ENCODE results near the gene FGF3. TPM values are rescaled to one million over a fixed set of nuclear protein-coding genes. Genes with fewer than 3 reads are reported as not detected.

The FGF3 gene
- polyA plus RNA-seq, 1 donor from 2014 or later, result 3.7 TPM

DNA sequence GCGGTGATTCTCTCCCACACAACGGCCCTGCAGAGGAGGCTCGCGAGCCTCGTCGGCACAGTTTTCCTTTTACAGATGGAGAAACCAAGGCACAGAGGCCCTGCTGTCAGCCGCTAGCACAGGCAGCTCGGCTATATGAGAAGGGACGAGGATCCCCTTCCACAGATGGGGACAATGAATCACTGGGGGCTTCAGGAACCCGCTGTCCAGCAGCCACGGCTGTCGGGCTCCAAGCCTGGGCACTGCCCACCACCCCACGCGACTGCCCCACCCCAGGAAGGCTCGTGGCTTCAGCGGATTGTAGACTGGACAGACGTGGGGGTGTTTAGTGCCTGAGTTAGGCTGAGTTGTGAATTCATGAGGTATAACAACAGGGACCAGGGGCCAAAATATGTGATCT is 17.2 kb upstream of the FGF3 start:
- H3K4me2 ChIP-seq (ENCODE audit: low read length), result no peak overlapping the region
- H3K9ac ChIP-seq (ENCODE audit: low read length), result no peak overlapping the region
- TF ChIP-seq, protein P1, sequence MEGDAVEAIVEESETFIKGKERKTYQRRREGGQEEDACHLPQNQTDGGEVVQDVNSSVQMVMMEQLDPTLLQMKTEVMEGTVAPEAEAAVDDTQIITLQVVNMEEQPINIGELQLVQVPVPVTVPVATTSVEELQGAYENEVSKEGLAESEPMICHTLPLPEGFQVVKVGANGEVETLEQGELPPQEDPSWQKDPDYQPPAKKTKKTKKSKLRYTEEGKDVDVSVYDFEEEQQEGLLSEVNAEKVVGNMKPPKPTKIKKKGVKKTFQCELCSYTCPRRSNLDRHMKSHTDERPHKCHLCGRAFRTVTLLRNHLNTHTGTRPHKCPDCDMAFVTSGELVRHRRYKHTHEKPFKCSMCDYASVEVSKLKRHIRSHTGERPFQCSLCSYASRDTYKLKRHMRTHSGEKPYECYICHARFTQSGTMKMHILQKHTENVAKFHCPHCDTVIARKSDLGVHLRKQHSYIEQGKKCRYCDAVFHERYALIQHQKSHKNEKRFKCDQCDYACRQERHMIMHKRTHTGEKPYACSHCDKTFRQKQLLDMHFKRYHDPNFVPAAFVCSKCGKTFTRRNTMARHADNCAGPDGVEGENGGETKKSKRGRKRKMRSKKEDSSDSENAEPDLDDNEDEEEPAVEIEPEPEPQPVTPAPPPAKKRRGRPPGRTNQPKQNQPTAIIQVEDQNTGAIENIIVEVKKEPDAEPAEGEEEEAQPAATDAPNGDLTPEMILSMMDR (IDR thresholded peaks at IDR 0.05; ENCODE audit: poor library complexity, severe bottlenecking), result no peak
- no peak for TF ChIP-seq POLR2AphosphoS5 (IDR thresholded peaks at IDR 0.05)
- TF ChIP-seq SMC3 (conservative IDR thresholded peaks at IDR 0.05; ENCODE audit: poor library complexity), result no peak
- TF ChIP-seq RAD21 (conservative IDR thresholded peaks at IDR 0.05), result no peak
- TF ChIP-seq EP300 (conservative IDR thresholded peaks at IDR 0.05; ENCODE audit: poor library complexity, severe bottlenecking), result no peak
- TF ChIP-seq, protein P2, sequence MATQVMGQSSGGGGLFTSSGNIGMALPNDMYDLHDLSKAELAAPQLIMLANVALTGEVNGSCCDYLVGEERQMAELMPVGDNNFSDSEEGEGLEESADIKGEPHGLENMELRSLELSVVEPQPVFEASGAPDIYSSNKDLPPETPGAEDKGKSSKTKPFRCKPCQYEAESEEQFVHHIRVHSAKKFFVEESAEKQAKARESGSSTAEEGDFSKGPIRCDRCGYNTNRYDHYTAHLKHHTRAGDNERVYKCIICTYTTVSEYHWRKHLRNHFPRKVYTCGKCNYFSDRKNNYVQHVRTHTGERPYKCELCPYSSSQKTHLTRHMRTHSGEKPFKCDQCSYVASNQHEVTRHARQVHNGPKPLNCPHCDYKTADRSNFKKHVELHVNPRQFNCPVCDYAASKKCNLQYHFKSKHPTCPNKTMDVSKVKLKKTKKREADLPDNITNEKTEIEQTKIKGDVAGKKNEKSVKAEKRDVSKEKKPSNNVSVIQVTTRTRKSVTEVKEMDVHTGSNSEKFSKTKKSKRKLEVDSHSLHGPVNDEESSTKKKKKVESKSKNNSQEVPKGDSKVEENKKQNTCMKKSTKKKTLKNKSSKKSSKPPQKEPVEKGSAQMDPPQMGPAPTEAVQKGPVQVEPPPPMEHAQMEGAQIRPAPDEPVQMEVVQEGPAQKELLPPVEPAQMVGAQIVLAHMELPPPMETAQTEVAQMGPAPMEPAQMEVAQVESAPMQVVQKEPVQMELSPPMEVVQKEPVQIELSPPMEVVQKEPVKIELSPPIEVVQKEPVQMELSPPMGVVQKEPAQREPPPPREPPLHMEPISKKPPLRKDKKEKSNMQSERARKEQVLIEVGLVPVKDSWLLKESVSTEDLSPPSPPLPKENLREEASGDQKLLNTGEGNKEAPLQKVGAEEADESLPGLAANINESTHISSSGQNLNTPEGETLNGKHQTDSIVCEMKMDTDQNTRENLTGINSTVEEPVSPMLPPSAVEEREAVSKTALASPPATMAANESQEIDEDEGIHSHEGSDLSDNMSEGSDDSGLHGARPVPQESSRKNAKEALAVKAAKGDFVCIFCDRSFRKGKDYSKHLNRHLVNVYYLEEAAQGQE (IDR thresholded peaks at IDR 0.05; ENCODE audit: borderline replicate concordance), result no peak
- no peak for TF ChIP-seq EZH2 (IDR thresholded peaks at IDR 0.05; ENCODE audit: borderline replicate concordance, insufficient read depth, low read length, poor library complexity, severe bottlenecking)
- H3K79me2 ChIP-seq (replicated peaks; ENCODE audit: insufficient read depth, low read length), result no peaks in the 10 kb centered on the region
- no peak overlapping the region for H3K4me3 ChIP-seq (ENCODE audit: low read length)
- H3K36me3 ChIP-seq (ENCODE audit: insufficient read depth, low read length), result no peaks in the 10 kb centered on the region
- H3K9me2 ChIP-seq (ENCODE audit: insufficient read depth, low read length), result no peaks in the 10 kb centered on the region
- no peaks in the 10 kb centered on the region for H3K9me3 ChIP-seq (ENCODE audit: low read length)
- no peaks in the 10 kb centered on the region for H3F3A ChIP-seq (ENCODE audit: insufficient read depth, low read length, poor library complexity, severe bottlenecking)
- no peaks in the 10 kb centered on the region for H4K20me1 ChIP-seq (ENCODE audit: insufficient read depth)
- H3K27me3 ChIP-seq (ENCODE audit: insufficient read depth, low read depth, low read length), result no peaks in the 10 kb centered on the region
- H2AFZ ChIP-seq (ENCODE audit: low read depth, low read length), result no peak overlapping the region
- H3K27ac ChIP-seq (ENCODE audit: low read length), result no peak overlapping the region

DNA sequence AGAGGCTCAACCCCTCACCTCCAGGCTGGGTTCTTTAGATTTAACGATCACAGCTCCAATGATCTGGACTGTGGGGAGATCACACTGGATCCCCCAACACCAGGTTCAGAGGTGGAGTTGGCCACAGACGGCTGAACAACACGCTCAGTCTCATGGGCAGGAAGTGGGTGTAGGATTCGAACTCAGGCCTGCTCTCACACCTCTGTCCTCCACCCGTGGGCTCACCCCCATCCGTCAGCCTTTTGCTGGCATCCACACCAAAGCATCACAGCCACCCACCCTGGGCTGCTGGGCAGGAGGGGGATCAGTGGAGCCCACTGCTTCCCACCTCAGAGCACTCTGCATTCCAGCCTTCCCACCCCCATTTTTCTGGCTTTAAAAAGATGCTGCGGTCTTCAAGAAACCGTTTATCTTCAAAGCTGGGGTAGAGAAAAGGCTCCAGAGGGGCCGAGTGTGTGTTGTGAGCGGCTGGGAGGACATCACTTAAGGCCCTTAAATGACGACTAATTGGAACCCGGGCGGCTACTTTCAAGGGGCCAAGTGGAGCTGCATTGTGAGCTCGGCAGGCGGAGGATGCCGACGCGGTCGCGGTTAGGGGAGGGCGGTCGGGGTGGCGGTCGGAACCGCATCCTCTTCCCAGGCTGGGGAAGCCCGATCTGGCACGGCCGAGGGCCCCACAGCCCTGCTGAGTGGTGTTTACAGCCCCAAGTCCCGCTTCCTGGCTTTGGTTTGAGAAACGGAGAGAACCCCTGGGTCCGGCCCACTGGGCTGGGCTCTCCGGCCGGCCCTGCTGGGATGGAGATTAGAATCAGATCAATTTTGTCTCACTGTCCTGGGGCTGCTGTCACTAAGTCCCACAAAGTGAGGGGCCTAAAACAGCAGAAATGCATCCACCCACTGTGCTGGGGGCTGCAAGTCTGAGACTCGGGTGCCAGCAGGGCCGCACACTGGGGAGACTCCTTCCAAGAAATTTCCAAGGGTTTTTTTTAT is 15.9 kb upstream of the FGF3 start:
- H2AFZ ChIP-seq (ENCODE audit: low read depth, low read length), result no peak overlapping the region
- H3K9me3 ChIP-seq (ENCODE audit: low read length), result no peaks in the 10 kb centered on the region
- H4K20me1 ChIP-seq (ENCODE audit: insufficient read depth), result no peaks in the 10 kb centered on the region
- no peak overlapping the region for H3K9ac ChIP-seq (ENCODE audit: low read length)
- no peak overlapping the region for H3K27ac ChIP-seq (ENCODE audit: low read length)
- TF ChIP-seq EP300 (conservative IDR thresholded peaks at IDR 0.05; ENCODE audit: poor library complexity, severe bottlenecking), result no peak
- TF ChIP-seq, protein P1 (IDR thresholded peaks at IDR 0.05; ENCODE audit: poor library complexity, severe bottlenecking), result no peak
- TF ChIP-seq EZH2 (IDR thresholded peaks at IDR 0.05; ENCODE audit: borderline replicate concordance, insufficient read depth, low read length, poor library complexity, severe bottlenecking), result no peak
- no peak for TF ChIP-seq POLR2AphosphoS5 (IDR thresholded peaks at IDR 0.05)
- no peak for TF ChIP-seq TAF1 (IDR thresholded peaks at IDR 0.05; ENCODE audit: low read depth)
- TF ChIP-seq RAD21 (conservative IDR thresholded peaks at IDR 0.05), result no peak
- no peaks in the 10 kb centered on the region for H3K9me2 ChIP-seq (ENCODE audit: insufficient read depth, low read length)
- no peaks in the 10 kb centered on the region for H3K27me3 ChIP-seq (ENCODE audit: insufficient read depth, low read depth, low read length)
- H3K4me2 ChIP-seq (ENCODE audit: low read length), result no peak overlapping the region
- H3K4me3 ChIP-seq (ENCODE audit: low read length), result no peak overlapping the region
- H3K79me2 ChIP-seq (replicated peaks; ENCODE audit: insufficient read depth, low read length), result no peaks in the 10 kb centered on the region
- H3K36me3 ChIP-seq (ENCODE audit: insufficient read depth, low read length), result no peaks in the 10 kb centered on the region
- H3F3A ChIP-seq (ENCODE audit: insufficient read depth, low read length, poor library complexity, severe bottlenecking), result no peaks in the 10 kb centered on the region

All from neural cell (in vitro differentiated cells).